Measurements from ENCODE around the gene SLC28A3.

DNA sequence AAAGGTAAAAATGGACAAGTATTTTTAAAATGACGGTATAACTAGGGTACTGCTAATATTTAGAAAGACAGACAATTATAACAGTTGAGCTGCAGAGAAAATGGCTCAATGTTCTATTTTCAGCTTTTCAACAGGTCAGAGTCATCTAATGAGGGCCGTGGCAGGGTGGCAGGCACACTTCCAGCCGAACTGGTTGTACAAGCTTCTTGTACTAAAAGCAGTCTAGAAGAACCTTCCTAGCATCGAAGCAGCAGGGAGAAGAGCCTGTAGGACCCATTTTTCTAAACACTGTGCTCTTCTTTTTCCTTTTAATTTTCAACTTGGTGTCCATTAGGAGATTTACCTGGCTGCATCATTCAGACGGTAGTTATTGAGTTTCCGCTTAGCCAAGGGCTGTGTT is 85.6 kb downstream of the SLC28A3 start:
- TF ChIP-seq, protein P1, sequence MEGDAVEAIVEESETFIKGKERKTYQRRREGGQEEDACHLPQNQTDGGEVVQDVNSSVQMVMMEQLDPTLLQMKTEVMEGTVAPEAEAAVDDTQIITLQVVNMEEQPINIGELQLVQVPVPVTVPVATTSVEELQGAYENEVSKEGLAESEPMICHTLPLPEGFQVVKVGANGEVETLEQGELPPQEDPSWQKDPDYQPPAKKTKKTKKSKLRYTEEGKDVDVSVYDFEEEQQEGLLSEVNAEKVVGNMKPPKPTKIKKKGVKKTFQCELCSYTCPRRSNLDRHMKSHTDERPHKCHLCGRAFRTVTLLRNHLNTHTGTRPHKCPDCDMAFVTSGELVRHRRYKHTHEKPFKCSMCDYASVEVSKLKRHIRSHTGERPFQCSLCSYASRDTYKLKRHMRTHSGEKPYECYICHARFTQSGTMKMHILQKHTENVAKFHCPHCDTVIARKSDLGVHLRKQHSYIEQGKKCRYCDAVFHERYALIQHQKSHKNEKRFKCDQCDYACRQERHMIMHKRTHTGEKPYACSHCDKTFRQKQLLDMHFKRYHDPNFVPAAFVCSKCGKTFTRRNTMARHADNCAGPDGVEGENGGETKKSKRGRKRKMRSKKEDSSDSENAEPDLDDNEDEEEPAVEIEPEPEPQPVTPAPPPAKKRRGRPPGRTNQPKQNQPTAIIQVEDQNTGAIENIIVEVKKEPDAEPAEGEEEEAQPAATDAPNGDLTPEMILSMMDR (IDR thresholded peaks at IDR 0.05 in 4 of 5, conservative IDR thresholded peaks at IDR 0.05 in 1 of 5): no peak
- TF ChIP-seq POLR2A (IDR thresholded peaks at IDR 0.05): no peak
